T-helper 1 cell treated with Interleukin-12 subunit alpha and Interleukin-12 subunit beta and Interleukin-4 antibody, amounts not matched to agents 30 μg/mL and 1 μg/mL, for 36 hours (primary cell): ENCODE measurements around the gene GAGE12H.
"Not testable (repeated sequence)": the region's sequence is repeated elsewhere in the genome, so short reads cannot be mapped to it uniquely, and the experiment has no call there.

Experiments used
- H3K27ac Mint-ChIP-seq: one replicate; pipeline ENCODE4 v1.8.0; 2021; ENCODE audit warnings: mild to moderate bottlenecking, mixed read lengths
- H3K27me3 Mint-ChIP-seq: one replicate; pipeline ENCODE4 v1.8.0; 2021; ENCODE audit warnings: low read depth, mixed read lengths
- H3K36me3 Mint-ChIP-seq: one replicate; pipeline ENCODE4 v1.8.0; 2021; ENCODE audit warnings: low read depth, mixed read lengths
- H3K4me1 Mint-ChIP-seq: one replicate; pipeline ENCODE4 v1.8.0; 2021; ENCODE audit warnings: low read depth, mixed read lengths
- H3K4me3 Mint-ChIP-seq: one replicate; pipeline ENCODE4 v1.8.0; 2021; ENCODE audit warnings: mild to moderate bottlenecking, moderate library complexity, mixed read lengths
- H3K9me3 Mint-ChIP-seq: one replicate; pipeline ENCODE4 v1.8.0; 2021; ENCODE audit warnings: mixed read lengths

The GAGE12H gene, protein sequence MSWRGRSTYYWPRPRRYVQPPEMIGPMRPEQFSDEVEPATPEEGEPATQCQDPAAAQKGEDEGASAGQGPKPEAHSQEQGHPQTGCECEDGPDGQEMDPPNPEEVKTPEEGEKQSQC

DNA sequence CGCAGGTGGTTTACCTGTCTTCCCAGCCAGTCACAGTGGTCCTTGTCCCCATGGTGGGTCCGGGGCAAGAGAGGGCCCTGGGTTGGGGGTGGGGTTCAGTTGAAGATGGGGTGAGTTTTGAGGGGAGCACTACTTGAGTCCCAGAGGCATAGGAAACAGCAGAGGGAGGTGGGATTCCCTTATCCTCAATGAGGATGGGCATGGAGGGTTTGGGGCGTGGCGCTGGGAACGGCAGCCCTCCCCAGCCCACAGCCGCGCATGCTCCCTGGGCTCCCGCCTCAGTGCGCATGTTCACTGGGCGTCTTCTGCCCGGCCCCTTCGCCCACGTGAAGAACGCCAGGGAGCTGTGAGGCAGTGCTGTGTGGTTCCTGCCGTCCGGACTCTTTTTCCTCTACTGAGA is at the start of gene GAGE12H:
TSS of gene GAGE12H (plus strand) at position 301 of the 400 bp plus-strand sequence. CDS start 1,155 bp downstream, outside the sequence.
- not testable (repeated sequence) for H3K36me3 Mint-ChIP-seq, H3K4me3 Mint-ChIP-seq, H3K4me1 Mint-ChIP-seq, H3K27ac Mint-ChIP-seq, H3K9me3 Mint-ChIP-seq, H3K27me3 Mint-ChIP-seq

DNA sequence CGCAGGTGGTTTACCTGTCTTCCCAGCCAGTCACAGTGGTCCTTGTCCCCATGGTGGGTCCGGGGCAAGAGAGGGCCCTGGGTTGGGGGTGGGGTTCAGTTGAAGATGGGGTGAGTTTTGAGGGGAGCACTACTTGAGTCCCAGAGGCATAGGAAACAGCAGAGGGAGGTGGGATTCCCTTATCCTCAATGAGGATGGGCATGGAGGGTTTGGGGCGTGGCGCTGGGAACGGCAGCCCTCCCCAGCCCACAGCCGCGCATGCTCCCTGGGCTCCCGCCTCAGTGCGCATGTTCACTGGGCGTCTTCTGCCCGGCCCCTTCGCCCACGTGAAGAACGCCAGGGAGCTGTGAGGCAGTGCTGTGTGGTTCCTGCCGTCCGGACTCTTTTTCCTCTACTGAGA is 47.9 kb upstream of the GAGE12H start, which contains the start of gene GAGE12C:
TSS of gene GAGE12C (plus strand) at position 301 of the 400 bp plus-strand sequence. CDS start 1,155 bp downstream, outside the sequence.
- not testable (repeated sequence) for H3K36me3 Mint-ChIP-seq

DNA sequence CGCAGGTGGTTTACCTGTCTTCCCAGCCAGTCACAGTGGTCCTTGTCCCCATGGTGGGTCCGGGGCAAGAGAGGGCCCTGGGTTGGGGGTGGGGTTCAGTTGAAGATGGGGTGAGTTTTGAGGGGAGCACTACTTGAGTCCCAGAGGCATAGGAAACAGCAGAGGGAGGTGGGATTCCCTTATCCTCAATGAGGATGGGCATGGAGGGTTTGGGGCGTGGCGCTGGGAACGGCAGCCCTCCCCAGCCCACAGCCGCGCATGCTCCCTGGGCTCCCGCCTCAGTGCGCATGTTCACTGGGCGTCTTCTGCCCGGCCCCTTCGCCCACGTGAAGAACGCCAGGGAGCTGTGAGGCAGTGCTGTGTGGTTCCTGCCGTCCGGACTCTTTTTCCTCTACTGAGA is 38.3 kb upstream of the GAGE12H start, which contains the start of gene GAGE12D:
TSS of gene GAGE12D (plus strand) at position 301 of the 400 bp plus-strand sequence. CDS start 1,155 bp downstream, outside the sequence.
- not testable (repeated sequence) for H3K27ac Mint-ChIP-seq, H3K27me3 Mint-ChIP-seq, H3K4me1 Mint-ChIP-seq

More for the DNA sequence above, 47.9 kb upstream of the GAGE12H start, which contains the start of gene GAGE12C:
- not testable (repeated sequence) for H3K27me3 Mint-ChIP-seq, H3K4me3 Mint-ChIP-seq, H3K4me1 Mint-ChIP-seq, H3K27ac Mint-ChIP-seq, H3K9me3 Mint-ChIP-seq

DNA sequence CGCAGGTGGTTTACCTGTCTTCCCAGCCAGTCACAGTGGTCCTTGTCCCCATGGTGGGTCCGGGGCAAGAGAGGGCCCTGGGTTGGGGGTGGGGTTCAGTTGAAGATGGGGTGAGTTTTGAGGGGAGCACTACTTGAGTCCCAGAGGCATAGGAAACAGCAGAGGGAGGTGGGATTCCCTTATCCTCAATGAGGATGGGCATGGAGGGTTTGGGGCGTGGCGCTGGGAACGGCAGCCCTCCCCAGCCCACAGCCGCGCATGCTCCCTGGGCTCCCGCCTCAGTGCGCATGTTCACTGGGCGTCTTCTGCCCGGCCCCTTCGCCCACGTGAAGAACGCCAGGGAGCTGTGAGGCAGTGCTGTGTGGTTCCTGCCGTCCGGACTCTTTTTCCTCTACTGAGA is 28.8 kb upstream of the GAGE12H start, which contains the start of gene GAGE12E:
TSS of gene GAGE12E (plus strand) at position 301 of the 400 bp plus-strand sequence. CDS start 1,155 bp downstream, outside the sequence.
- H3K27ac Mint-ChIP-seq, H3K36me3 Mint-ChIP-seq, H3K4me1 Mint-ChIP-seq, H3K4me3 Mint-ChIP-seq, H3K9me3 Mint-ChIP-seq, H3K27me3 Mint-ChIP-seq: not testable (repeated sequence)

More for the DNA sequence above, 38.3 kb upstream of the GAGE12H start, which contains the start of gene GAGE12D:
- H3K9me3 Mint-ChIP-seq, H3K36me3 Mint-ChIP-seq, H3K4me3 Mint-ChIP-seq: not testable (repeated sequence)

DNA sequence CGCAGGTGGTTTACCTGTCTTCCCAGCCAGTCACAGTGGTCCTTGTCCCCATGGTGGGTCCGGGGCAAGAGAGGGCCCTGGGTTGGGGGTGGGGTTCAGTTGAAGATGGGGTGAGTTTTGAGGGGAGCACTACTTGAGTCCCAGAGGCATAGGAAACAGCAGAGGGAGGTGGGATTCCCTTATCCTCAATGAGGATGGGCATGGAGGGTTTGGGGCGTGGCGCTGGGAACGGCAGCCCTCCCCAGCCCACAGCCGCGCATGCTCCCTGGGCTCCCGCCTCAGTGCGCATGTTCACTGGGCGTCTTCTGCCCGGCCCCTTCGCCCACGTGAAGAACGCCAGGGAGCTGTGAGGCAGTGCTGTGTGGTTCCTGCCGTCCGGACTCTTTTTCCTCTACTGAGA is 19.2 kb upstream of the GAGE12H start, which contains the start of gene GAGE12F:
TSS of gene GAGE12F (plus strand) at position 301 of the 400 bp plus-strand sequence. CDS start 1,155 bp downstream, outside the sequence.
- H3K4me3 Mint-ChIP-seq, H3K4me1 Mint-ChIP-seq, H3K36me3 Mint-ChIP-seq, H3K27ac Mint-ChIP-seq, H3K9me3 Mint-ChIP-seq, H3K27me3 Mint-ChIP-seq: not testable (repeated sequence)

DNA sequence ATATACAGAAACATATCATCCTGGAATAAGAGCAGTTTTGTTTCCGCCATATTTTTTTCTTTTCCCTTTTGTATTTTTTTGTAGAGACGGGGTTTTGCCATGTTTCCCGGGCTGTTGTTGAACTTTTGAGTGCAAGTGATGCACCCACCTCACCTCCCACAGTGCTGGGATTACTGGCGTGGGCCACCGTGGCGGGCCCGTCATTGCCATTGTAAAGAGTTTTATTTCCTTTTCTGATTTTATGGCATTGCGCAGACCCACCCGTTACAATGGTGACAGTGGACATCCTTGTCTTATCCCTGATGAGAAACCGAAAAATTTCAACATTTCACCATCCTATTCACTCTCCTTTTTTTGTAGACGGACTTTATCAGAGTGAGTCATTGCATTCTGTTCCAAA is 11.0 kb upstream of the GAGE12H start:
- H3K27ac Mint-ChIP-seq, H3K4me1 Mint-ChIP-seq, H3K4me3 Mint-ChIP-seq, H3K9me3 Mint-ChIP-seq, H3K36me3 Mint-ChIP-seq, H3K27me3 Mint-ChIP-seq: not testable (repeated sequence)

DNA sequence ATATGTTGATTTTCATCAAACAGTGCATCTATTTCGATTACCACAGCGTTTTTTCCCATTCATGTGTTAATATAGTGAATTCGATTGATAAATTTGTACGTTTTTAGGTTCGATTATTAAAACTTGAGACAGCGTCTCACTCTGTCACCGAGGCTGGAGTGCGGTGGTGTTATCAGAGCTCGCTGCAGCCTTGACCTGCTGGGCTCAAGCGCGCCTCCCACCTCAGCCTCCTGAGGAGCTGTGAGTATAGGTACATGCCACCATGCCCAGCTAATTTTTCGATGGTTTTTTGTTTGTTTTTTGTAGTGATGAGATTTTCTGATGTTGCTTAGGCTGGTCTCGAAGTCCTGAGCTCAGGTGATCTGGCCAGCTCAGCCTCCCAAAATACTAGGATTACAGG is 10.6 kb upstream of the GAGE12H start:
- H3K9me3 Mint-ChIP-seq, H3K4me1 Mint-ChIP-seq, H3K27me3 Mint-ChIP-seq, H3K27ac Mint-ChIP-seq, H3K36me3 Mint-ChIP-seq, H3K4me3 Mint-ChIP-seq: not testable (repeated sequence)

DNA sequence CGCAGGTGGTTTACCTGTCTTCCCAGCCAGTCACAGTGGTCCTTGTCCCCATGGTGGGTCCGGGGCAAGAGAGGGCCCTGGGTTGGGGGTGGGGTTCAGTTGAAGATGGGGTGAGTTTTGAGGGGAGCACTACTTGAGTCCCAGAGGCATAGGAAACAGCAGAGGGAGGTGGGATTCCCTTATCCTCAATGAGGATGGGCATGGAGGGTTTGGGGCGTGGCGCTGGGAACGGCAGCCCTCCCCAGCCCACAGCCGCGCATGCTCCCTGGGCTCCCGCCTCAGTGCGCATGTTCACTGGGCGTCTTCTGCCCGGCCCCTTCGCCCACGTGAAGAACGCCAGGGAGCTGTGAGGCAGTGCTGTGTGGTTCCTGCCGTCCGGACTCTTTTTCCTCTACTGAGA is 9.6 kb upstream of the GAGE12H start, which contains the start of gene GAGE12G:
TSS of gene GAGE12G (plus strand) at position 301 of the 400 bp plus-strand sequence. CDS start 1,155 bp downstream, outside the sequence.
- H3K27ac Mint-ChIP-seq, H3K27me3 Mint-ChIP-seq, H3K9me3 Mint-ChIP-seq, H3K4me3 Mint-ChIP-seq, H3K4me1 Mint-ChIP-seq, H3K36me3 Mint-ChIP-seq: not testable (repeated sequence)

DNA sequence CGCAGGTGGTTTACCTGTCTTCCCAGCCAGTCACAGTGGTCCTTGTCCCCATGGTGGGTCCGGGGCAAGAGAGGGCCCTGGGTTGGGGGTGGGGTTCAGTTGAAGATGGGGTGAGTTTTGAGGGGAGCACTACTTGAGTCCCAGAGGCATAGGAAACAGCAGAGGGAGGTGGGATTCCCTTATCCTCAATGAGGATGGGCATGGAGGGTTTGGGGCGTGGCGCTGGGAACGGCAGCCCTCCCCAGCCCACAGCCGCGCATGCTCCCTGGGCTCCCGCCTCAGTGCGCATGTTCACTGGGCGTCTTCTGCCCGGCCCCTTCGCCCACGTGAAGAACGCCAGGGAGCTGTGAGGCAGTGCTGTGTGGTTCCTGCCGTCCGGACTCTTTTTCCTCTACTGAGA is 9.4 kb downstream of the GAGE12H start, which contains the start of gene GAGE2A:
TSS of gene GAGE2A (plus strand) at position 301 of the 400 bp plus-strand sequence. CDS start 1,155 bp downstream, outside the sequence.
- not testable (repeated sequence) for H3K4me3 Mint-ChIP-seq, H3K27ac Mint-ChIP-seq, H3K4me1 Mint-ChIP-seq, H3K36me3 Mint-ChIP-seq, H3K27me3 Mint-ChIP-seq, H3K9me3 Mint-ChIP-seq

DNA sequence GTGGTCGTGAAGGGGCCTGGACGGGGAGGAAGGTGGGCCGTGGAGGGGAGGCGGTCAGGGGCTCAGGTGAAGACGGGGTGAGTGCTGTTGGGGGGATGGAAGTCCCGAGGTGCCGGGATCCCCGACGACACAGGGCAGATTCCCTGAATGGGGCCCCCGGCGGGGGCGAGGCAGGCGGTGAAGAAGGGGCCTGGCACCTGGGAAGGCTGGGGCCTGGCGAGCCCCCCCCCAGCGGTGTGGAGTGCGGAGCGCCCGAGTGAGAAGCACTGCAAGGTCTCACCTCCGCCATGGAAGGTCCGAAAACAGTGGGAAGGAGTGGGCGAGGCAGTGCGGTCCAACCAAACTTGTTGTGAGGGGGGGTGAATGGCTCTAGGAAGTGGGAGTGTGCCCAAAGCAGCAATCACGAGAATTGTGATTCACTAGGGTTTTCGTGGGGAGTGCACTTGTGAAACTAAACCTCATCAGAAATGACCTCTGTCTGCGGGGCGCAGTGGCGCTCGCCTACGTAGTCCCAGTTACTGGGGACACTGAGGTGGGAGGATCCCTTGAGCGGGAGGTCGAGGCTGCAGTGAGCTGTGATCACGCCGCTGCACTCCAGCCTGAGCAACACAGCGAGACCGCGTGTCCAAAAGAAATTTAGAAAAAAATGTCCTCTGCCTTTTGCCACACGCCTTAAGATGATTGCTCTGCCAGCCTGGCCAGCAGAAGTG is 10.2 kb downstream of the GAGE12H start:
- not testable (repeated sequence) for H3K27me3 Mint-ChIP-seq, H3K4me3 Mint-ChIP-seq

DNA sequence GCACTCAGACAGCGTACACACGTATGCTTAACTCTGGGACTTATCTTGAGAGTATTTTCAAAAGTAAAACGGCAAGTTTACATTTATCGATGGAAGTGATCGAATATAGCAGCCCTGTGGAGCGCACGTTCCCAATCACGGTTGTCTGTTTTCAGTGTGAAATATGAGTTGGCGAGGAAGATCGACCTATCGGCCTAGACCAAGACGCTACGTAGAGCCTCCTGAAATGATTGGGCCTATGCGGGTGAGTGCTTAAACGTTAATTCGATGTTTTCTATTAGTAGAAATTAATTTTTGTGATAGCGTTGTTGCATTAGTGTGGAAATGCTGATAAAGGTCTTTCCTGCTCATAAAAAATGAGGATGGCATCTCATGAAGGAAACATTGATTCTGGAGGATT is 10.7 kb downstream of the GAGE12H start:
- not testable (repeated sequence) for H3K36me3 Mint-ChIP-seq, H3K27me3 Mint-ChIP-seq, H3K27ac Mint-ChIP-seq, H3K4me1 Mint-ChIP-seq, H3K4me3 Mint-ChIP-seq, H3K9me3 Mint-ChIP-seq

More for the DNA sequence above, 10.2 kb downstream of the GAGE12H start:
- not testable (repeated sequence) for H3K36me3 Mint-ChIP-seq, H3K9me3 Mint-ChIP-seq, H3K4me1 Mint-ChIP-seq, H3K27ac Mint-ChIP-seq

DNA sequence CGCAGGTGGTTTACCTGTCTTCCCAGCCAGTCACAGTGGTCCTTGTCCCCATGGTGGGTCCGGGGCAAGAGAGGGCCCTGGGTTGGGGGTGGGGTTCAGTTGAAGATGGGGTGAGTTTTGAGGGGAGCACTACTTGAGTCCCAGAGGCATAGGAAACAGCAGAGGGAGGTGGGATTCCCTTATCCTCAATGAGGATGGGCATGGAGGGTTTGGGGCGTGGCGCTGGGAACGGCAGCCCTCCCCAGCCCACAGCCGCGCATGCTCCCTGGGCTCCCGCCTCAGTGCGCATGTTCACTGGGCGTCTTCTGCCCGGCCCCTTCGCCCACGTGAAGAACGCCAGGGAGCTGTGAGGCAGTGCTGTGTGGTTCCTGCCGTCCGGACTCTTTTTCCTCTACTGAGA is 19.0 kb downstream of the GAGE12H start, which contains the start of gene GAGE1:
TSS of gene GAGE1 (plus strand) at position 301 of the 400 bp plus-strand sequence. CDS start 1,155 bp downstream, outside the sequence.
- not testable (repeated sequence) for H3K4me1 Mint-ChIP-seq, H3K36me3 Mint-ChIP-seq, H3K4me3 Mint-ChIP-seq, H3K9me3 Mint-ChIP-seq, H3K27ac Mint-ChIP-seq, H3K27me3 Mint-ChIP-seq

DNA sequence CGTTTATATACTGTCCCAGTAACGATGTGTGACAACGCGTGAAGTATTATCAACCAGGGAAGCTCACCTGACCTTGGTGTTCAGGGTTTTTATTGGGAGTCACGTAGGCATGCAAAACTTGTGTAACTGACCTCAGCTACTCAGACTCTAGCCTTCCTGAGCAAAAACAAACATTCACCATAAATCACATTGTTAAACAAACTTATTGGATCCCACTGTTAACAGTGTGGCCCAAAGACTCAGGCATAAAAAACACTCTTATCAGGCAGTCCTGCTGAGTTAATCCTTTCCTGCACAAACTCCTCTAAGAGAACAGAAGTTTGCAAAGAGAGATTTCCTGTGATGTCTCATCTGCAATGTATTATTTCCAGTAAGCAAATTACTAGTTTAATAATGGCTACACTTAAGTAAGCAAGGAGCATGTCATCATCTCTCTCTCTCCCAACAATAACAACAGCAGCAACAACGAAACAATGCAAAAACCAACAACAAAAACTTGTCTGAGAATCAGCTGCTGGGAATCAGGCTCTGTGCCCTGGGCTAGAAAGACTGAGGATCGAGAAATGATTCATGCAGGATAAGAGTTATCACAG is 31.1 kb downstream of the GAGE12H start:
- Mint-ChIP-seq H3K4me3 (no peak overlapping the region), H3K27ac (no peak overlapping the region), H3K36me3 (no peaks in the 10 kb centered on the region), H3K9me3 (no peaks in the 10 kb centered on the region), H3K27me3 (peaks cover 4% of the 10 kb centered on the region), H3K4me1 (no peaks in the 10 kb centered on the region)

DNA sequence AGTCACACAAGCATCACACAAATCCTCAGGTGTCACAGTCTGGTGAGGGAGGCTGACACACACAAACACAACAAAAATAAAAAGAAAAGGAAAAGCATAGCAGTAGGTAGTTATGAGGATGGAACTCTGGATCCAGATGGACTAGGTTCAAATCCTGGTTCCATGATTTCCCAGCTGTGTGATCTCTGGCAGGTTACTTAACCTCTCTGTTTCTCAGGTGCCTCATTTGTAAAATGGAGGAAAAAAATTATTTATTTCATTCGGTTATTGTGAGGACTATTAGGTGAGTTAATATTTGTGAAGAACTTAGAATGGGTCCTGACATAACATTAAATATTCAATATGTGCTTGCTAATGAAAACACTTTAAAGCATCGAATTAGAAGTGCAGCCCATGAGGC is 38.8 kb downstream of the GAGE12H start:
- H3K27me3 Mint-ChIP-seq, result no peaks in the 10 kb centered on the region
- no peaks in the 10 kb centered on the region for H3K4me1 Mint-ChIP-seq
- H3K4me3 Mint-ChIP-seq, result no peak overlapping the region
- no peaks in the 10 kb centered on the region for H3K36me3 Mint-ChIP-seq
- no peak overlapping the region for H3K27ac Mint-ChIP-seq
- H3K9me3 Mint-ChIP-seq, result peaks cover 5% of the 10 kb centered on the region
